Keratinocyte (primary cell): ENCODE results near the gene SLC4A5. TPM values are rescaled to one million over a fixed set of nuclear protein-coding genes. Genes with fewer than 3 reads are reported as not detected.

Source experiments
- DNase-seq: peaks from one replicate; pipeline ENCODE4 v3.0.0-alpha.2; 2011; ENCODE audit warnings: low read depth, missing footprints, low spot score
- FAIRE-seq: peaks from 2 replicates; lab custom pipeline; 2011; peaks lifted over from hg19 to GRCh38; lab: Jason Lieb, UNC
- H2AFZ ChIP-seq: 2 replicates; pipeline ENCODE4 v1.6.0; 2012; ENCODE audit warnings: low read length, control low read depth, inconsistent platforms; ENCODE audit not compliant: control insufficient read depth
- H3K27ac ChIP-seq: 2 replicates; pipeline ENCODE4 v1.5.1; 2011; ENCODE audit warnings: low read length; ENCODE audit not compliant: control insufficient read depth, insufficient read depth
- H3K27me3 ChIP-seq: 3 replicates; pipeline ENCODE4 v1.6.0; 2011; ENCODE audit warnings: low read length; ENCODE audit not compliant: control insufficient read depth, insufficient read depth; ENCODE audit errors: extremely low read depth
- H3K36me3 ChIP-seq, 2 experiments: 2 replicates in 1 of 2; 3 replicates in 1 of 2; pipeline ENCODE4 v1.5.1; 2011; ENCODE audit warnings: low read length in 2 of 2, mild to moderate bottlenecking in 1 of 2; ENCODE audit not compliant: control insufficient read depth in 2 of 2, insufficient read depth in 2 of 2; ENCODE audit errors: extremely low read depth in 1 of 2
- H3K4me1 ChIP-seq: 3 replicates; pipeline ENCODE4 v1.5.1; 2011; ENCODE audit warnings: low read length; ENCODE audit not compliant: control insufficient read depth, insufficient read depth; ENCODE audit errors: extremely low read depth
- H3K4me2 ChIP-seq: 3 replicates; pipeline ENCODE4 v1.6.0; 2011; ENCODE audit warnings: low read depth, low read length; ENCODE audit not compliant: control insufficient read depth, insufficient read depth; ENCODE audit errors: extremely low read depth
- H3K4me3 ChIP-seq, 3 experiments: fragments of 200-600 bp in 1 of 3; sonication (generic) in 1 of 3; 2 replicates in 2 of 3; 3 replicates in 1 of 3; pipeline ENCODE4 v1.5.1; 2011 to 2016; ENCODE audit warnings: low read length in 3 of 3, mild to moderate bottlenecking in 3 of 3, control low read depth in 2 of 3, inconsistent platforms in 1 of 3, low read depth in 1 of 3, mixed read lengths in 1 of 3, mixed run types in 1 of 3, moderate library complexity in 1 of 3; ENCODE audit not compliant: control insufficient read depth in 2 of 3, insufficient read depth in 2 of 3; ENCODE audit errors: extremely low read depth in 1 of 3
- H3K79me2 ChIP-seq: 2 replicates; pipeline ENCODE4 v1.6.0; 2012; ENCODE audit warnings: low read length; ENCODE audit not compliant: control insufficient read depth, insufficient read depth
- H3K9ac ChIP-seq: 3 replicates; pipeline ENCODE4 v1.6.0; 2011; ENCODE audit warnings: low read length; ENCODE audit not compliant: control insufficient read depth, insufficient read depth; ENCODE audit errors: extremely low read depth
- H3K9me1 ChIP-seq: 3 replicates; pipeline ENCODE4 v1.6.0; 2011; ENCODE audit warnings: low read length; ENCODE audit not compliant: control insufficient read depth, insufficient read depth; ENCODE audit errors: extremely low read depth
- H3K9me3 ChIP-seq: 2 replicates; pipeline ENCODE4 v1.5.1; 2012; ENCODE audit warnings: low read depth, low read length; ENCODE audit not compliant: control insufficient read depth
- H4K20me1 ChIP-seq: 3 replicates; pipeline ENCODE4 v1.6.0; 2011; ENCODE audit warnings: low read length; ENCODE audit not compliant: control insufficient read depth, insufficient read depth; ENCODE audit errors: extremely low read depth
- CTCF ChIP-seq, 3 experiments: IDR thresholded peaks in 1 of 3; conservative IDR thresholded peaks in 1 of 3; optimal IDR thresholded peaks in 1 of 3; 2 replicates in 2 of 3; 3 replicates in 1 of 3; pipeline versions ENCODE3 to v1.5.1; 2011; ENCODE audit warnings: low read length in 3 of 3, mild to moderate bottlenecking in 3 of 3, moderate library complexity in 2 of 3, control low read depth in 1 of 3, inconsistent platforms in 1 of 3; ENCODE audit not compliant: insufficient read depth in 2 of 3; ENCODE audit errors: extremely low read depth in 1 of 3
- EZH2 ChIP-seq: IDR thresholded peaks from one replicate; pipeline ENCODE4 v1.6.1; 2012; ENCODE audit warnings: inconsistent platforms, mild to moderate bottlenecking, low read length, moderate library complexity
- dilution Hi-C: fragments of 300-500 bp; cut with MboI; formaldehyde crosslinking; loops from one replicate; pipeline ENCODE4 v1.7.0; 2020; ENCODE audit warnings: low sequenced_read_pairs; ENCODE audit not compliant: extremely low pct_ligation_motif_present
- polyA plus RNA-seq, 5 experiments: library from polyadenylated mRNA; depleted of rRNA in 3 of 5; stranded (reverse) in 3 of 5; stranded (forward) in 1 of 5; unstranded in 1 of 5; fragments of >200 nt; gene quantifications; 1 replicate in 1 of 5; 2 replicates in 3 of 5; 3 replicates in 1 of 5; pipeline versions ENCODE4 v1.2.1 to v1.2.3, GENCODE V29; 2011 to 2012; ENCODE audit warnings: missing spikeins in 2 of 5, low read depth in 1 of 5, low replicate concordance in 1 of 5

The SLC4A5 gene
- polyA plus RNA-seq, 1 donor (not counting 4 experiments of a cell fraction or from before 2014, with no cell fraction given), result 0.22 TPM

GRCh38 chr2:74198023-74198460 is 145.2 kb downstream of the SLC4A5 start:
- Histone ChIP-seq H3K9me3 (no peaks in the 10 kb centered on the region), H3K9me1 (no peaks in the 10 kb centered on the region), H4K20me1 (peaks cover 15% of the 10 kb centered on the region), H3K4me2 (peak overlapping the region; percentile 78), H3K27me3 (no peaks in the 10 kb centered on the region), H3K36me3 (peaks cover 0 to 9% of the 10 kb centered on the region in 2 experiments), H3K79me2 (peaks cover 46% of the 10 kb centered on the region), H3K27ac (peak overlapping the region; percentile 85), H2AFZ (peak overlapping the region; percentile 58), H3K4me1 (peaks cover 22% of the 10 kb centered on the region), H3K4me3 (peak overlapping the region in 2 of 3 experiments; percentile 80 to 87), H3K9ac (peak overlapping the region; percentile 97)
- dilution Hi-C loops, result no loop called here
- TF ChIP-seq EZH2 (no peak), CTCF (optimal IDR thresholded peaks at IDR 0.05 in 1 of 3, IDR thresholded peaks at IDR 0.05 in 1 of 3, conservative IDR thresholded peaks at IDR 0.05 in 1 of 3; ENCODE audit: extremely low read depth in 1 of 3, insufficient read depth in 2 of 3, low read length in 3 of 3) (no peak)
- DNase-seq (no peak), FAIRE-seq (no peak)

GRCh38 chr2:74197049-74197448 is 146.2 kb downstream of the SLC4A5 start:
- no peak overlapping the region for H3K4me3 ChIP-seq
- TF ChIP-seq EZH2, result no peak
- no peak for TF ChIP-seq CTCF (optimal IDR thresholded peaks at IDR 0.05 in 1 of 3, IDR thresholded peaks at IDR 0.05 in 1 of 3, conservative IDR thresholded peaks at IDR 0.05 in 1 of 3; ENCODE audit: extremely low read depth in 1 of 3, insufficient read depth in 2 of 3, low read length in 3 of 3)
- DNase-seq (no peak), FAIRE-seq (no peak)
- H3K79me2 ChIP-seq, result peaks cover 36% of the 10 kb centered on the region
- H3K4me2 ChIP-seq, result no peak overlapping the region
- no peaks in the 10 kb centered on the region for H3K9me1 ChIP-seq
- dilution Hi-C loops, result no loop called here
- H3K4me1 ChIP-seq, result peaks cover 22% of the 10 kb centered on the region
- H3K9me3 ChIP-seq, result no peaks in the 10 kb centered on the region
- no peak overlapping the region for H2AFZ ChIP-seq
- peaks cover 8% of the 10 kb centered on the region for H4K20me1 ChIP-seq
- H3K27me3 ChIP-seq, result no peaks in the 10 kb centered on the region
- no peak overlapping the region for H3K9ac ChIP-seq
- H3K27ac ChIP-seq, result no peak overlapping the region
- H3K36me3 ChIP-seq, result no peaks in the 10 kb centered on the region
